ENCODE results near the gene FCF1. TPM values are rescaled to one million over a fixed set of nuclear protein-coding genes. Genes with fewer than 3 reads are reported as not detected.

The FCF1 gene, protein sequence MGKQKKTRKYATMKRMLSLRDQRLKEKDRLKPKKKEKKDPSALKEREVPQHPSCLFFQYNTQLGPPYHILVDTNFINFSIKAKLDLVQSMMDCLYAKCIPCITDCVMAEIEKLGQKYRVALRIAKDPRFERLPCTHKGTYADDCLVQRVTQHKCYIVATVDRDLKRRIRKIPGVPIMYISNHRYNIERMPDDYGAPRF
- 20.1 TPM for total RNA-seq

DNA sequence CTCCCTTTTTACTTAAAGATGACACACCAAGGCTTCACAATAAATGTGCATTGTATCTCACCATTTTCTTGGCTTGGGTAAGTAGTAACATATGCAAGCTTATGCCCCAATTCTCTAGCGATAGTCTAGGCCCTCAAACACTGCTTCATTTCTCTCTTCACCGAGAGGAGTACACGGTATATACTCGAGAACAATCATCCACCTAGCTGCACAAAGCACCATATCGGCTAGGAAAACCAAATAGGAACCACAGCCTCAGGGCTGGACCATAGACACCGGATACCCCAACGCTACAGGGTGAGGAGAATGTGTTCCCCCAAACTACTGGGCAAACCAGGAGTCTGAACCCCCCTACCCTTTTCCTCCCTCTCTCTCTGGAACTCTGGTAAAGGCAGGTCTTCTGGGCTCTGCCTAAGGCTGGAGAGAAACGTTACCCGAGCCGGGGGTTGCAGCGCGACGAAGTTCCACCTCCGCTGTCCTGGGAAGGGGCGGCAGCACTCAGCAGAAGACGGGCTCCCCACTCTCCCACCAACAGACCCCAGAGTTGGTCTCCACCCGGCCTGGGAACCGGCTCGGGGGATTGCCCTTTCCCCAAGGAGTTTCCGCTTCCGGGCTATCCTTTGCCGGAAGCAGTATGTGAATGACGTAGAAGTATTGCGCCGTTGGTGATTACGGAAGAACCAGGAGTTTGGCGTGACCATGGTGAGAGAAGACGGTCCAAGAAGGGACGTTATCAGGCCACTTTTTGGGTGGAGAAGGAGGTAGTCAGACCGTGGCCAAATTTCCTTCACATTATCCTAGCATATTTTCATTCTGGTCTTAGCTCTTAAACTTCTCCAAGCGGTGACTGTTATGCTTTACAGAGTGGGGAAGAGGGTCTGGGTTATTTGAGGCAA lies at the start of gene FCF1, which contains the start of gene AREL1:
Gene FCF1, plus strand, starts transcription at position 646 of the 896 bp plus-strand sequence. Its CDS starts 54 bp downstream, at position 700.
Gene AREL1, minus strand, starts transcription at position 582 of the 896 bp plus-strand sequence. CDS start 27,465 bp downstream, outside the sequence.

DNA sequence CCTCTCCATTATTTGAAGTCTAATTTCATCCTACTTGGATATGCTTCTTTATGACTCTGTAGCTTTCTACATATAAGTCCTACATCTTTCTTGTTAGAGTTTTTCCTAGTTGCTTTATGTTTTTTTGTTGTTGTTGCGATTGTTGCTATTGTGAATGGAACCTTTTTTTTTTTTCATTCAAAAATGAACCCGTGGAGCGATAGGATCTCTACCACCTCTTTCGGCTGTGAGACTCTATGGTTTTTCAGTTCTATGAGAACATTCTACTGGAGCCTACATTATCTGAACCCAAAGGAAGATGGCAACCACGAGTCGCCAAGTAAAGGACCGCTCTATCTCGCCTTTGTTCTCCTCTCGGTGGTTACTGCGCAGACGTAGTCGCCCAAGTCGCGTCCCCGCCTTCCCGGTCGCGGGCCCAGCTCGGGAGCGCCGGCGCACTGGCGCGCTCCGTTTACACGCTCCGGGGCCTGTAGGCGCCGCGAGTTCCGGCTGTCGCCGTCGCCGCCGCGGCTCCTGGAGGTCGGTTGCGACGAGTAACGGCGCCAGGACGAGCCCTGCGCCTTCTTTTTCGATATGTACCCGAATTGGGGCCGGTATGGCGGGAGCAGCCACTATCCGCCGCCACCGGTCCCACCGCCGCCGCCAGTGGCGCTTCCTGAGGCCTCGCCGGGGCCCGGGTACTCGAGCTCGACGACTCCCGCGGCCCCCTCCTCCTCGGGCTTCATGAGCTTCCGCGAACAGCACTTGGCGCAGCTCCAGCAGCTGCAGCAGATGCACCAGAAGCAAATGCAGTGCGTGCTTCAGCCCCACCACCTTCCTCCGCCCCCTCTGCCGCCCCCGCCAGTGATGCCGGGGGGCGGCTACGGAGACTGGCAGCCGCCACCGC lies 50.2 kb downstream of the FCF1 start, which contains the start of gene YLPM1:
Gene YLPM1, plus strand, starts transcription at position 400 of the 886 bp plus-strand sequence. Its CDS starts 174 bp downstream, at position 574.

Small RNA genes lying within 50 kb of the gene (small RNA-seq; reads per million reads assigned to genes)
- not detected for gene RF00409

Other genes with a start within 250 kb of the FCF1 start
- 31.8 TPM for gene NPC2, start 219.8 kb upstream of the FCF1 start, total RNA-seq
- gene ISCA2, start 219.4 kb upstream of the FCF1 start, total RNA-seq, result 25.4 TPM
- gene LTBP2, start 100.9 kb upstream of the FCF1 start, total RNA-seq, result 1.2 TPM
- gene AREL1, start 64 bp upstream of the FCF1 start, total RNA-seq, result 64.4 TPM
- 89.7 TPM for gene YLPM1, start 50.2 kb downstream of the FCF1 start, total RNA-seq
- not detected for gene PROX2, start 163.0 kb downstream of the FCF1 start, total RNA-seq
- gene DLST, start 168.8 kb downstream of the FCF1 start, total RNA-seq, result 40.4 TPM
- gene RPS6KL1, start 210.1 kb downstream of the FCF1 start, total RNA-seq, result 39.9 TPM
- 2.8 TPM for gene PGF, start 242.5 kb downstream of the FCF1 start, total RNA-seq

Data from diencephalon (tissue), 1 donor.